GM18507 (cell line): Measurements from ENCODE around the gene USP25.

Experiments
- DNase-seq: peaks from one replicate; pipeline ENCODE4 v3.0.0; 2011; ENCODE audit warnings: low read depth; ENCODE audit not compliant: insufficient read length; ENCODE audit errors: extremely low spot score
- FAIRE-seq: peaks from 2 replicates; lab custom pipeline; 2011; peaks lifted over from hg19 to GRCh38; lab: Jason Lieb, UNC

Gene USP25

GRCh38 chr21:15729674-15730483 lies at the start of gene USP25:
Gene USP25 (plus strand): TSS chr21:15729982. CDS start chr21:15730394, 412 bp downstream.
- DNase-seq (peak; percentile 80), FAIRE-seq (peak; percentile 85)

DNA sequence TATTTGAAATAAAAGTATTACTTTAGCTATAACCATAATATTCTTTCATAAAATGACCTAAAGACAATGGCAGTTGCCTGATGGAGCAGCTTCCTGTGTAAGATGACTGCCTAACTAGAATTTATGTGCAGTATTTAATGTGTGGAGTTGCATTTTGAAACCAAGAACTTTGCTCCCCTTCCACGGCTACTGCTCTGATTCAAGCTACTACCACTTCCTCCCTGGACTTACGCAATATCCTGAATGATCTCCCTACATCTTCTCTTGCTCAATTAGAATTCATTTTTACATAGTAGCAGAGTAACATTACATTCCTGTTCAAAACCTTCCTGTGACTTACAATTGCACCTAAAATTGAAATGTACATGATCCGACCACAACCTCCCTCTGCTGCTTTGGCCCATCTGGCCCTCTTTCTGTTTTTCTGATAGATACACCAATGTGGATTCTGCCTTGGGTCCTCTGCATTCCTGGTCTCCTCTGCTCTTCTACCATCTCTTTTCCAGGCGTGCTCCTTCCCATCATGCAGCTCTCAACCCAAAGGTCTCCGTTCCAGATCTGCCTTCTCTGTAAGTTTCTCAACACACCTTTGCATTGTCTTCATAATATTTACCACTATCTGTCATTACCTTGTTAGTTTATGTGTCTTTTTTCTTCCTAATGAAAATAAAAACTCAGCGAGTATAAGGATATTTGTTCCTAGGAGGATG lies 47.4 kb upstream of the USP25 start:
- no peak for FAIRE-seq
- DNase-seq: no peak

DNA sequence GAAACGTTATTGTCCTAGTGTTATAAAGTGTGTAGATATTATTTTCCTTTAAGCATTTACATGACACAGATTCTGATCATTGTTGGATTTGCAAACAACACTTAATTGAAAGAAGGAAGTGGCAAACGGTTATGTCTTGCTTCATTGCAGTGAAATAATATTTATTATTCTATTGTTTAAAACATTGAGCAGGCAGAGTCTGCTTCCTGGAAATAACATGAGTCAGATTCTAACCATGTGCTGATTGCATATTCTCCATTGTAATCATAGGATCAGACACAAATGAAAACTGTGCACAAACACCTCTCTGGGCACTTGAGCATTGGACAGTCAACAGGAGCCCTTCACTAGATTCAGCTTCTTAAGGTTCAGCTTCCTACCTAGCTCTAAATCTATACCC lies 46.8 kb upstream of the USP25 start:
- DNase-seq: no peak
- no peak for FAIRE-seq

- DNase-seq: no peak
- FAIRE-seq: no peak
Observed at GRCh38 chr21:15686506-15686905, 43.3 kb upstream of the USP25 start.

DNA sequence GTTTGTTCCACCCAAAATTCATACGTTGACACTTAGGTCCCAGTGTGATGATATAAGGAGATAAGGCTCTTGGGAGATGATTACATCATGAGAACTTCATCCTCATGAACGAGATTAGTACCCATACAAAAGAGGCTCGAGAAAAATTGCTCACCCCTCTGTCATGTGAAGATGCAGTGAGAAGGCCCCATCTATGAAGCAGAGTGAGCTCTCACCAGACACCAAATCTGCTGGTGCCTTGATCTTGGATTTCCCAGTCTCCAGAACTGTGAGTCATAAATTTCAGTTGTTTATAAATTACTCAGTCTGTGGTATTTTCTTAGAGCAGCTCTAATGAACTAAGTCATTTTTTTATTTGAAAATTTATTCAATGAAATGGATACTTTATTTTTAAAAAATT lies 42.6 kb upstream of the USP25 start:
- DNase-seq: no peak
- no peak for FAIRE-seq

DNA sequence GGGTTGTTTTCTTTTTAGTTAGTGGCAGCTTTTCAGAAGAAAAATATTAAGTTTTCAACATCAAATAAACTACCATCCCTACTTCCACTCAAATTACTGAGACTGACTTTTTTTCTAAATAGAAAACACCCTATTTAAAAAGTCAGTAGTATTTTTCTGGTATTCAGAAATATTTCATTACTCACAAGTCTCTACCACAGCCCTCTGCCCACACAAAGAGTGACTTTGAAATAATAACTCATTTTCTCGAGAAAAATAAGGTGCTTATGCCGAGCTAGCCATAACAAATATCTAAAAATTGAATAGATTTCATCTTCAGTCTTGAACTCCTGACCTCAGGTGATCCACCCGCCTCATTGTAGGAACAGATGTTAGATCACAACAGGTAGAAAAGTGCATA lies 41.8 kb upstream of the USP25 start:
- FAIRE-seq: no peak
- DNase-seq: no peak

DNA sequence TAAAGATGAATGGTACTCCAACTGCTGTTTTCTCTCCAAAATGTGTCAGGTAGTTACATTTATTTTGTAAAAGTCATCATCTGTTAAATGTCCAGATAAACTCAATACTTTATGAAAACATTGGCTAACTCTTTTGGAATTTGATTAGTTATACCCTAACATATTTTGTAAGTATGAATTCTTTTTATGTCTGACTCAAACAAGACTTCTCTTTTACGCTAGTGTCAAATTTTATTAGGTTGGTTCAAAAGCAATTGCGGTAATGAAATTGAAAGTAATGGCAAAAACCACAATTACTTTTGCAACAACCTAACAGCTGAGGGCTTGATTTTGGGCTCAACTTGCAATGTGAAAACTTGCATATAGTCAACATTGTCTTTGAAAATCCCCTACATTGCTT lies 41.0 kb upstream of the USP25 start:
- no peak for DNase-seq
- FAIRE-seq: peak; percentile 57

DNA sequence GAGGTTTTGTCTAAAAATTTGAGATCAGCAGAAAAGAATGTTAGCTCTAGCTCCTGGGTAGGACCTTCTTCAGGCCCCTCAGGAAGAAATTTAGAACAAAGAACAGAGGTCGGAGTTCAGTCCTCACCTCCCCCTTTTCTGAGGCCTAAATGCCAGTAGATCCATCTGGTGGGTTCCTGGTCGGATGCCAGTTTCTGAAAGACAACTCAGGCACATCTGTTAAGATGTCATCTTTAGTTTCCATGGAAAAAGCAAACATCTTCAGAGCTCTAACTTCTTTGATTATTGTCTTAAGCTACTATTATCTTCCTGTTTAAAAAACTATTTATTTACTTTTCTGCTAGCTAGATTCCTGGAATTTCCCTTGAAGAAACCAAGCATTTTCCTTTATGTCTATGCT lies 37.1 kb upstream of the USP25 start:
- FAIRE-seq (no peak), DNase-seq (no peak)

GRCh38 chr21:15695241-15695640 lies 34.5 kb upstream of the USP25 start:
- DNase-seq (no peak), FAIRE-seq (no peak)

GRCh38 chr21:15701830-15702229 lies 28.0 kb upstream of the USP25 start:
- FAIRE-seq: no peak
- DNase-seq: no peak

- no peak for FAIRE-seq
- DNase-seq: no peak
Observed at GRCh38 chr21:15703932-15704331, 25.9 kb upstream of the USP25 start.

DNA sequence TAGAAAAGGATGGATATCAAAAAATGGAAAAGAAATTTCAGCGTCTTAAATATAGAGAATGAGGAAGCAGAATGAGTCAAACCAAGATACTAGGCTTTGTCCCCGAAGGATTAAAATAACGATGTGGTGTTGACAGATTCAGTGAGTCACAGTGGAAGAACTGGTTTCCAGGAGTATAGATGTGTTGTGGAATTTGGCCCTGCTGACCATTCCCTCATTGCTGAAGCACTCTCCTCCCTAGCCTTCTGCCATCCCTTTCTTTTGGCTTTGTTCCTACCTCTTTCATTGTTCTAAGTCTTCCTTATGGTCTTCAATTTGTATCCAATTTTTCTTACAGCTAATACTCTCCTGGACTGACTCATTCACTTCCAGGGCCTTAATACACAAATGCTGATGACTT lies 23.1 kb upstream of the USP25 start:
- no peak for DNase-seq
- no peak for FAIRE-seq

DNA sequence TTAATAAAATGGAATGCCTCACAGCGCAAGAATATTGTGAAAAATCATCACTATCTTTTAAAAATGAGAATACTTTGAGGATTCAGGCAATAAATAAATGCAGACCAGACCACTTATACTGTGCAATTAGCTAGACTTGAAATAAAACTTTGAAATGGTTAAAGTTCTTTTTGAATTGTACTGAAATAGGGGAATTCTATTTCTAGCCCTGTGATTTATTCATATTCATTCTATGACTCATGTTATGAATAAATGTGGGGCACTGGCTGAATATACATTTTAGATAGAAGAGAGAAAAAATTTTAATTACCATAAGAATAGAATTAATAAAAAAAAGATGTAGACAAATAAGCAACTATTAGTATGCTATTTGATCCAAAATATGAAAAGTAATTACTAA lies 16.4 kb upstream of the USP25 start:
- DNase-seq (no peak), FAIRE-seq (no peak)

DNA sequence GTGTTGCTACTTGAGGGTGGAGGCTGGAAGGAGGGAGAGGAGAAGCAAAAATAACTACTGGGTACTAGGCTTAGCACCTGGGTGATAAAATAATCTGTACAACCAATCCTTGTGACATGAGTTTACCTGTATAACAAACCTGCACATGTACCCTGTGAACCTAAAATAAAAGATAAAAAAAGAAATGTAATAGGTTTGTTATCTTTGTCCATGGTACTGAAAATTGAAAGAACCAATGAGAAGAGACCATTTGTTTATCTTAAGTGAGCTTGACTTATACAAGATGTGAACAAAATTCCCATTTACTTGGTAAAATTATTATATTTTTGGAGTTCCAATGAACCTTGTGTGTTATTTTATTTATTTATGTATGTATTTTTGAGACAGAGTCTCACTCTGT lies 11.1 kb upstream of the USP25 start:
- no peak for DNase-seq
- no peak for FAIRE-seq

GRCh38 chr21:15719976-15720375 lies 9.8 kb upstream of the USP25 start:
- no peak for FAIRE-seq
- no peak for DNase-seq

DNA sequence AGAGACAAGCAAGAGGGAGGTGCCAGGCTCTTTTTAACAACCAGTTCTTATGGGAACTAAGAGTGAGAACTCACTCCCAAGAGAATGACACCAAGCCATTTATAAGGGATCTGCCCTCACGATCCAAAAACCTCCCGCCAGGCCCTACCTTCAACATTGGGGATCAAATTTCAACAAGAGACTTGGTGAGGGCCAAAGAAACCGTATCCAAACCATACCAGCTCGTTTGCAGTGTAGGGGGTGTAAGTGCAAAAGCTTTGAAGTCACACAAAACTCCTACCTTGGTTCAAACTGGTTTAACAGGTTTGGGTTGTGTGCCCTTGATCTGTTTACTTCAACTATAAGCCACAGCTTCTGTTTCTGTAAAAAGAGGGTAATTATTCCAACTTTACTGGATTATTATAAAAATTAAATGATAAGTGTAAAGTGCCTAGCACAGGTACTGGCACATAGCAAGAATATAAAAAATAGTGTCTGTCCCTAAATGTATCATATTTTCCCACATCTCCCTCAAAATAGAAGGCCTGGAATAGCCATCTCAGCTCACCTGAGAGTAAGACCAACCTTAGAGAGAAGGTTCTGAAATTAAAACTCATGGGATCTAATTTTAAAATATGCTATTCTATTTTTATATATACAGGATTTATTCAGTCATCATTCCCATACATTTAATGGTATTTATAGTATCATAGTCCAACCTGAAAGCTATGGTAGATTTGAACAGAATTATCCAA lies 7.0 kb upstream of the USP25 start:
- no peak for DNase-seq
- FAIRE-seq: no peak

- FAIRE-seq (no peak), DNase-seq (no peak)
Observed at GRCh38 chr21:15725949-15726348, 3.8 kb upstream of the USP25 start.

GRCh38 chr21:15728046-15728445 lies 1.7 kb upstream of the USP25 start:
- FAIRE-seq: no peak
- no peak for DNase-seq

- DNase-seq (no peak), FAIRE-seq (no peak)
Observed at GRCh38 chr21:15729346-15729673, 472 bp upstream of the USP25 start.

DNA sequence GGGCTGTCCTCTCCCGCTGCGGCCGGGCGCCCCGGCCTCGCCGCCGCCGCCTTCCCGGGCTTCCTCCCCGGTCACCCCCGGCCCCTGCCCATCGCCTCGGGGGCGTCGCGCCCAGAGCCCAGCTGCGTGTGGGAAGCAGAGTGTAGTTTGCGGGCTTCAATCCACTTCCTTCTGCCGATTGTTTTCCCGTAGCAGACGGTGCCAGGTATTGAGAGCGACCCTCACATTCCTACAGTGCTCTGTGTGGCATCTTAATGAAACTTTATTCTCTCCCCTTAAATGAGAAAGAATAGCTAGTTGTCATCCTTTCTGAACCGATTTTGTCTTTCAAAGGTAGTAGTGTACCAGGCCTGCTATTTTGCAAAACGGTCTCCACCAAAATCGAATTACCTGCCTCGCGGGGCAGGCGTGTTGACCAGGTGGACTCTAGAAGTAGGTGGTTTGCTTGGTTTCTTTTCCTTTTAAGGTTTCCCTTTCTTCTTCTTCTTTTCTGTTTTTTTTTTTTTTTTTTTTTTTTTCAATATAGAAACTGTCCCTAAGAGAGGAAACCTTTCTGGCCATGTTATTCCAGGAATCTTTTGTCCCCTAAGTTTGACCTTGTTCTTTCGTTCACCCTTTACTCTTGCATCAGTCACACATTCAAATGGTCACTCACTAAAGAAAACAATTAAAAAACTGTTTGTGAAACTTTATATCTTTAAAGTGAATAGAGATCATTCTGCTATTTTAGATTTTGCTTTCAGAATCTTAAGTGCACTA lies 881 bp downstream of the USP25 start:
- DNase-seq (no peak), FAIRE-seq (no peak)
